GM12878 (cell line): ENCODE results near the gene TUBD1.

Experiments used
- NFXL1 ChIP-seq: fragments of 450-650 bp; IDR thresholded peaks from 2 replicates; pipeline ENCODE4 v1.6.1; 2017; ENCODE audit warnings: antibody characterized with exemption, mild to moderate bottlenecking, borderline replicate concordance
- SP1 ChIP-seq: IDR thresholded peaks from one replicate; pipeline ENCODE4 v1.6.1; 2011; ENCODE audit warnings: low read depth, low read length
- SREBF1 ChIP-seq: IDR thresholded peaks from 2 replicates; pipeline ENCODE4 v1.6.1; 2012; ENCODE audit warnings: mild to moderate bottlenecking, low read length
- TF ChIP-seq, protein P1 (sequence below), 3 experiments: IDR thresholded peaks in 2 of 3; conservative IDR thresholded peaks in 1 of 3; 2 replicates each; pipeline ENCODE4 v1.5.1; 2011; ENCODE audit warnings: low read depth in 3 of 3, low read length in 3 of 3, mild to moderate bottlenecking in 3 of 3, control low read depth in 2 of 3, moderate library complexity in 2 of 3, inconsistent platforms in 1 of 3, mixed read lengths in 1 of 3; ENCODE audit not compliant: control insufficient read depth in 2 of 3, insufficient read depth in 1 of 3; ENCODE audit errors: extremely low read depth in 1 of 3

DNA sequence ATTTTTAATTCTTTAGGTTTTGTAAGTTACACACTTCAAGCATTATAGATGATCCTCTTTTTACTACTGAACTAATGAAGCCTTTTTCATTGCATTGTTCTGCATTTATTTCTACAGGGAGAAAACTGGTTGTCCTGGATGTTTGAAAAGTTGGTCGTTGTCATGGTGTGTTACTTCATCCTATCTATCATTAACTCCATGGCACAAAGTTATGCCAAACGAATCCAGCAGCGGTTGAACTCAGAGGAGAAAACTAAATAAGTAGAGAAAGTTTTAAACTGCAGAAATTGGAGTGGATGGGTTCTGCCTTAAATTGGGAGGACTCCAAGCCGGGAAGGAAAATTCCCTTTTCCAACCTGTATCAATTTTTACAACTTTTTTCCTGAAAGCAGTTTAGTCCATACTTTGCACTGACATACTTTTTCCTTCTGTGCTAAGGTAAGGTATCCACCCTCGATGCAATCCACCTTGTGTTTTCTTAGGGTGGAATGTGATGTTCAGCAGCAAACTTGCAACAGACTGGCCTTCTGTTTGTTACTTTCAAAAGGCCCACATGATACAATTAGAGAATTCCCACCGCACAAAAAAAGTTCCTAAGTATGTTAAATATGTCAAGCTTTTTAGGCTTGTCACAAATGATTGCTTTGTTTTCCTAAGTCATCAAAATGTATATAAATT lies 53.0 kb downstream of the TUBD1 start:
- TF ChIP-seq NFXL1 (no peak; the same call in 1 of the 2 replicates), SREBF1 (no peak), SP1 (no peak)
- TF ChIP-seq, protein P1, sequence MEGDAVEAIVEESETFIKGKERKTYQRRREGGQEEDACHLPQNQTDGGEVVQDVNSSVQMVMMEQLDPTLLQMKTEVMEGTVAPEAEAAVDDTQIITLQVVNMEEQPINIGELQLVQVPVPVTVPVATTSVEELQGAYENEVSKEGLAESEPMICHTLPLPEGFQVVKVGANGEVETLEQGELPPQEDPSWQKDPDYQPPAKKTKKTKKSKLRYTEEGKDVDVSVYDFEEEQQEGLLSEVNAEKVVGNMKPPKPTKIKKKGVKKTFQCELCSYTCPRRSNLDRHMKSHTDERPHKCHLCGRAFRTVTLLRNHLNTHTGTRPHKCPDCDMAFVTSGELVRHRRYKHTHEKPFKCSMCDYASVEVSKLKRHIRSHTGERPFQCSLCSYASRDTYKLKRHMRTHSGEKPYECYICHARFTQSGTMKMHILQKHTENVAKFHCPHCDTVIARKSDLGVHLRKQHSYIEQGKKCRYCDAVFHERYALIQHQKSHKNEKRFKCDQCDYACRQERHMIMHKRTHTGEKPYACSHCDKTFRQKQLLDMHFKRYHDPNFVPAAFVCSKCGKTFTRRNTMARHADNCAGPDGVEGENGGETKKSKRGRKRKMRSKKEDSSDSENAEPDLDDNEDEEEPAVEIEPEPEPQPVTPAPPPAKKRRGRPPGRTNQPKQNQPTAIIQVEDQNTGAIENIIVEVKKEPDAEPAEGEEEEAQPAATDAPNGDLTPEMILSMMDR (IDR thresholded peaks at IDR 0.05 in 2 of 3, conservative IDR thresholded peaks at IDR 0.05 in 1 of 3; ENCODE audit: control insufficient read depth in 2 of 3, extremely low read depth in 1 of 3, insufficient read depth in 1 of 3, low read depth in 3 of 3, low read length in 3 of 3): no peak
